Anterior cingulate cortex (tissue), 58 donors: ENCODE results near the gene FRMD3.

Experiments
- DNase-seq, 58 donors: peaks; one replicate each; lab custom pipeline; 2025; lab: John Stamatoyannopoulos, UW

Gene FRMD3

GRCh38 chr9:83538172-83538889 is at the start of gene FRMD3:
Gene FRMD3 (minus strand): TSS chr9:83538401. CDS start chr9:83538231, 170 bp downstream.
- DNase-seq, result peak in 53 of 58 donors; percentile 13 to 82 (median 44)

- DNase-seq, result no peak
Observed at GRCh38 chr9:83584995-83585394, 46.8 kb upstream of the FRMD3 start.

- DNase-seq, result peak in 7 of 58 donors; percentile 3 to 22 (median 6)
Observed at GRCh38 chr9:83583151-83584014, 45.2 kb upstream of the FRMD3 start.

- no peak for DNase-seq
Observed at GRCh38 chr9:83582029-83582428, 43.8 kb upstream of the FRMD3 start.

- no peak for DNase-seq
Observed at GRCh38 chr9:83574482-83574881, 36.3 kb upstream of the FRMD3 start.

- DNase-seq, result no peak
Observed at GRCh38 chr9:83572524-83572923, 34.3 kb upstream of the FRMD3 start.

- no peak for DNase-seq
Observed at GRCh38 chr9:83570359-83570758, 32.2 kb upstream of the FRMD3 start.

- peak in 1 of 58 donors; percentile 8 for DNase-seq
Observed at GRCh38 chr9:83569326-83569725, 31.1 kb upstream of the FRMD3 start.

- DNase-seq, result peak in 21 of 58 donors; percentile 2 to 72 (median 17)
Observed at GRCh38 chr9:83563360-83563759, 25.2 kb upstream of the FRMD3 start.

GRCh38 chr9:83560169-83560826 is 22.1 kb upstream of the FRMD3 start:
- no peak for DNase-seq

GRCh38 chr9:83557771-83558170 is 19.6 kb upstream of the FRMD3 start:
- no peak for DNase-seq

GRCh38 chr9:83557317-83557716 is 19.1 kb upstream of the FRMD3 start:
- DNase-seq, result no peak

GRCh38 chr9:83554278-83554677 is 16.1 kb upstream of the FRMD3 start:
- DNase-seq, result no peak

- DNase-seq, result no peak
Observed at GRCh38 chr9:83544002-83544698, 5.9 kb upstream of the FRMD3 start.

- DNase-seq, result no peak
Observed at GRCh38 chr9:83538890-83539238, 663 bp upstream of the FRMD3 start.

GRCh38 chr9:83537331-83538171 is 650 bp downstream of the FRMD3 start:
- peak in 10 of 58 donors; percentile 4 to 64 (median 20) for DNase-seq

- no peak for DNase-seq
Observed at GRCh38 chr9:83536332-83536731, 1.9 kb downstream of the FRMD3 start.

GRCh38 chr9:83535736-83536135 is 2.5 kb downstream of the FRMD3 start:
- DNase-seq, result no peak

GRCh38 chr9:83533296-83533695 is 4.9 kb downstream of the FRMD3 start:
- no peak for DNase-seq

GRCh38 chr9:83526901-83527300 is 11.3 kb downstream of the FRMD3 start:
- DNase-seq, result peak in 1 of 58 donors; percentile 5
